Measurements from ENCODE around the gene FAM3A.

GRCh38 chrX:154535892-154536291 lies 19.9 kb upstream of the FAM3A start:
- TF ChIP-seq CTCF (conservative IDR thresholded peaks at IDR 0.05 in 1 of 2, IDR thresholded peaks at IDR 0.05 in 1 of 2; ENCODE audit: low read depth in 1 of 2, low read length in 2 of 2) (no peak), EZH2 (IDR thresholded peaks at IDR 0.05; ENCODE audit: low read length, missing control alignments) (no peak)
